ENCODE results near the gene TBR1.

TBR1 gene

DNA sequence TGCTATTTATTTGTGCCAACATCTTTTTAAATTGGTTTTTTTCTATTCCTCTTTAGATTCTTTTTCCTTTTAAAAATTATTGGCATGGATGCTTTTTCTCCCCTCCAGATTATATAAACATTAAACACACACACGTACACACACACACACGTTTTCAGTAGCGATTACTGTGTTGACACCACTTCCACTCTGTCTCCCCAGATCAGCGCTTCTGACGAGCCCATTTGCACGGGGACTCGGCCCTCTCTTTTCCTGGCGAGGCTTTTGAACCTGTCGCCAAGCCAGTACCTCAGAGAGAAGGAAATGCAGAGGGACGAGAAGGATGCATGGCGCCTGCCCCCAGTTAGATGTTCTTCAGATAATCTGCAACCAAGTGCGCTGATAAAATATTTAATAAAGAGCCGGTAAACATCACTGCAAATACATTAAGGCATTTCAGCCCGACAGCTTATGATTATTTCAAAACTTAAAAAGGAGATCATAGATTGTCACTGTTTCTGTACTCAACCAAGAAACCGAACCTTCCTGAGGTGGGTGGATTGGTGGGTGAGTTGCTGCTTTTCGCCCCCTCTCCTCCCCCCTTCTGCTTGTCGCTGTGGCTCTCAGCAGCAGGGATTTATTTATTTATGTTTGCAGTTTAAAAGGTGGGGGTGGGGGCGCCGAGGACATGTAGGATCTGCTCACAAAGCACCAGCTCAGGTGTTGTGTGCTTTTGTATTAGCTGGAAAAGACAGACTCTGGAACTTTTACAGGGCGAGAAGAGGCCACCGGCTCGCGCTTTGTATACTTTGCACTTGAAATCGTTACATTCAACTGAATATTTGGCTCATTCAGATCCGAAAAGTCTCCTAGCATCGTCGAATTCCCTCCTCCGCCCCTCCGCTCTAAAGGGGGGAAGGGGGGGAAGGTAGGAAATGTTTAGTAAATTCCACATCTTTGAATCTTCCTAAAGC is 787 bp upstream of the TBR1 start:
- no peak for DNase-seq (ENCODE audit: low spot score)

- no peak for DNase-seq (ENCODE audit: low spot score)
These were observed 776 bp downstream of the TBR1 start for GRCh38 chr2:161416708-161417437.

- no peak for DNase-seq (ENCODE audit: low spot score)
These were observed 1.6 kb downstream of the TBR1 start for GRCh38 chr2:161417438-161418274.

DNA sequence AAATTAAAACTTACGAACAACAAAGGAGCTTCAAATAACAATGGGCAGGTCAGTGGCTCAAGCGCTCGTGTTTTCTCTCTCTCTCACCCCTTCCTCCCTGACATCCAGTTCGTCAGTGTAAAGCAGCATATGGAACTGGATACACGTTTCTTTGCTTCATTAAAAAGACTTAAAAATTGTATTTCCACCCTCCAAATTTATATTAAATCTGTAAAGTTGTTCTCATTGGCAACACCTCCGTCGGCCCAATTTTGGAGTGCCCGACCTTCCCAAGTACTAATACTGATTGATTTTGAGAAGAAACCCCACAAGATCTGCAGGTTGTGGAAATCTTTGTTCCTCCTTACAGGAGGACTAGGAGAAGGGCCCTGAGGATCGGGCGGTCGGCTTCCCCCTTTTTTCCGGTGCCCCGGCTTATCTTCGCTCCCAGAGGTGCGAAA is 2.2 kb downstream of the TBR1 start:
- DNase-seq (ENCODE audit: low spot score), result no peak

DNA sequence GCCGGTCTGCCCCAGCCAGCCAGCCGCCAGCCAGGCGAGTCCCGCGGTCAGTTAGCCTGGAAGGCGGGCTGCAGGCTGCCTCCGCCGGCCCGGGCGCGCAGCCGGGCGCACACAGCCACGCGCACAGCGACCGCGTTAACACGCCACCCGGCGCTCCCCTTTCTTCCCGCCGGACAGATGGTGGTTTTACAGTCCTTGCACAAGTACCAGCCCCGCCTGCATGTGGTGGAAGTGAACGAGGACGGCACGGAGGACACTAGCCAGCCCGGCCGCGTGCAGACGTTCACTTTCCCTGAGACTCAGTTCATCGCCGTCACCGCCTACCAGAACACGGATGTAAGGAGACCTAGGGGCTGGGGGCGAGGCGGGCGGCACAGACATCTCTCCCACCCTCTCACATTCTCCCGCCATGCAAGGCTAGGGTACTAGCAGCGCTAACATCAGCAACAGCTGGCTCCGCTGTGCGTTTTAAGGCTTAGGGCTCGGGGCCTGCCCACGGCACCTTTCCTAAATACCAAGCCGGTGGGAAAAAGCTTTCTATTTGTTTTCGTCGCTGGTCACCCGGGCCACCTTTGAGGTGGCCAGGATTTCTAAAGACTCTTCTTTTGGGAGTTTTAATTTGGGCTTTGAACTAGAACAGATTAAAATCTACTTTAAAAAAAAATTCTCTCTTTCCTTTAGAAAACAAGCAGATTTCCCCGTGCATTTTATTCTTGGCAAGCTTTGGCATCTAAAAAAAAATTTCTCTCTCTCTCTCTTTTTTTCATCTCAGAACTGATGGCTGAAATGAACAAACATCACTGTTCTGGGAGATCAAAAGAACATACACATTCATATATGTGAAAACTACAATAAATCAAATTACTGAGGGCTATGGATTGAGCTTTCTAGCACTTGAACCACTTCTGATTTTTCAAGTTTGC is 2.9 kb downstream of the TBR1 start:
- no peak for DNase-seq (ENCODE audit: low spot score)

DNA sequence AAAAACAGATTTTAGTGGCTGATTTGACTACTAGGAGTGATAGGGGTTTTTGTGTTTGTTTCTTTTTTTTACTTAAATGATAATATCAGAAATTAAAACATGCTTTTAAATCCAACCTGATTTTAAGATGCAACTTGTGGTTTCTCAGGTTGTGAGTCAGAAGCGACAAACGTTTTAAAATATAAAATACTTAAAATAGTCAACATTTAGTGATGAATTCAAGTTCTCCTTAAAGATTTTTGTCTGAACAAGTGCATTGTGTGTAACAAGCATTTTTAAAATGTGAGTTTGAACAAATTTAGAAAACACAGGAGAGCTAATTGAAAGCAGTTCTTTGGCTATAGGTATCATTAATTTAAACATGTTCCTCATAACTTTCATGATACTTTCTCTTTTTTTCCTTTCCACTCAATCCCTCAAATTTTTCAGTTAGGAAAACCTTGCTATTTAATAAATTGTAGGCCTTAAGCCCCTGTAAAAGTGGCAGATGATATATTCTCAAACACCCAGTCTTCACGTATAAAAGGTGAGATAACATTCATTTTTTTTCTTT is 3.6 kb downstream of the TBR1 start:
- DNase-seq (ENCODE audit: low spot score), result no peak

GRCh38 chr2:161420406-161421074 is 4.4 kb downstream of the TBR1 start:
- DNase-seq (ENCODE audit: low spot score), result no peak

GRCh38 chr2:161421686-161422085 is 5.6 kb downstream of the TBR1 start:
- no peak for DNase-seq (ENCODE audit: low spot score)

DNA sequence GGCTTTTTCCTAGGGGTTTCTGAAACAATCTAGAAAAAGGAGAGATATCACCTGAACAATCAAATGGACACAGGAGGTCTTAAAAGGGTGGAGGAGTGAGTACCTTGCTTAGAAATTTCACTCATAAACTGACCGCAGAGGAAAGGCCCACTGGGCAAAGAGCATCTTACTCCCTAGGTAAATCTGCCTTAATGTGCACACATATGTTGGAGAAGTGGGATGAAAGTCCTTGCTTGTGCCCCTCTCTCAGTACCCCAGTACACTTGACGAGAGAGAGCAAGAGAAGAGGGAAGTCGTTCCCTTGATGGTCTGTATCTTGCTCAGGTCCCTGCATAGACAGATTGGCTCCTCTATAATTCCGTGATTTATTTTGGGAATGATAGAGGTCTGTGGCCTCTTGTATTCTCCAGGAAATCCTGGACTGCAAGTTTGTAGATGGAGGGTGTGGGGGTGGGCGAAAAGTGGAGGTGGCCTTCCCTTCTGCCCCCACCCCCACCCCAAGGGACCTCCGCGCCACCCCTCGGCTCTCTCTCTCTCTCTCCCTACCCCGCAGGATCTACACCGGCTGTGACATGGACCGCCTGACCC is 6.8 kb downstream of the TBR1 start:
- DNase-seq (ENCODE audit: low spot score), result no peak

DNA sequence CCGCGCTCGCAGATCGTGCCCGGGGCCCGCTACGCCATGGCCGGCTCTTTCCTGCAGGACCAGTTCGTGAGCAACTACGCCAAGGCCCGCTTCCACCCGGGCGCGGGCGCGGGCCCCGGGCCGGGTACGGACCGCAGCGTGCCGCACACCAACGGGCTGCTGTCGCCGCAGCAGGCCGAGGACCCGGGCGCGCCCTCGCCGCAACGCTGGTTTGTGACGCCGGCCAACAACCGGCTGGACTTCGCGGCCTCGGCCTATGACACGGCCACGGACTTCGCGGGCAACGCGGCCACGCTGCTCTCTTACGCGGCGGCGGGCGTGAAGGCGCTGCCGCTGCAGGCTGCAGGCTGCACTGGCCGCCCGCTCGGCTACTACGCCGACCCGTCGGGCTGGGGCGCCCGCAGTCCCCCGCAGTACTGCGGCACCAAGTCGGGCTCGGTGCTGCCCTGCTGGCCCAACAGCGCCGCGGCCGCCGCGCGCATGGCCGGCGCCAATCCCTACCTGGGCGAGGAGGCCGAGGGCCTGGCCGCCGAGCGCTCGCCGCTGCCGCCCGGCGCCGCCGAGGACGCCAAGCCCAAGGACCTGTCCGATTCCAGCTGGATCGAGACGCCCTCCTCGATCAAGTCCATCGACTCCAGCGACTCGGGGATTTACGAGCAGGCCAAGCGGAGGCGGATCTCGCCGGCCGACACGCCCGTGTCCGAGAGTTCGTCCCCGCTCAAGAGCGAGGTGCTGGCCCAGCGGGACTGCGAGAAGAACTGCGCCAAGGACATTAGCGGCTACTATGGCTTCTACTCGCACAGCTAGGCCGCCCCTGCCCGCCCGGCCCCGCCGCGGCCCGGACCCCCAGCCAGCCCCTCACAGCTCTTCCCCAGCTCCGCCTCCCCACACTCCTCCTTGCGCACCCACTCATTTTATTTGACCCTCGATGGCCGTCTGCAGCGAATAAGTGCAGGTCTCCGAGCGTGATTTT is 7.6 kb downstream of the TBR1 start:
- no peak for DNase-seq (ENCODE audit: low spot score)

DNA sequence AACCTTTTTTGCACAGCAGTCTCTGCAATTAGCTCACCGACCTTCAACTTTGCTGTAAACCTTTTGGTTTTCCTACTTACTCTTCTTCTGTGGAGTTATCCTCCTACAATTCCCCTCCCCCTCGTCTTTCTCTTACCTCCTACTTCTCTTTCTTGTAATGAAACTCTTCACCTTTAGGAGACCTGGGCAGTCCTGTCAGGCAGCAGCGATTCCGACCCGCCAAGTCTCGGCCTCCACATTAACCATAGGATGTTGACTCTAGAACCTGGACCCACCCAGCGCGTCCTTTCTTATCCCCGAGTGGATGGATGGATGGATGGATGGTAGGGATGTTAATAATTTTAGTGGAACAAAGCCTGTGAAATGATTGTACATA is 8.3 kb downstream of the TBR1 start:
- DNase-seq (ENCODE audit: low spot score), result no peak

DNA sequence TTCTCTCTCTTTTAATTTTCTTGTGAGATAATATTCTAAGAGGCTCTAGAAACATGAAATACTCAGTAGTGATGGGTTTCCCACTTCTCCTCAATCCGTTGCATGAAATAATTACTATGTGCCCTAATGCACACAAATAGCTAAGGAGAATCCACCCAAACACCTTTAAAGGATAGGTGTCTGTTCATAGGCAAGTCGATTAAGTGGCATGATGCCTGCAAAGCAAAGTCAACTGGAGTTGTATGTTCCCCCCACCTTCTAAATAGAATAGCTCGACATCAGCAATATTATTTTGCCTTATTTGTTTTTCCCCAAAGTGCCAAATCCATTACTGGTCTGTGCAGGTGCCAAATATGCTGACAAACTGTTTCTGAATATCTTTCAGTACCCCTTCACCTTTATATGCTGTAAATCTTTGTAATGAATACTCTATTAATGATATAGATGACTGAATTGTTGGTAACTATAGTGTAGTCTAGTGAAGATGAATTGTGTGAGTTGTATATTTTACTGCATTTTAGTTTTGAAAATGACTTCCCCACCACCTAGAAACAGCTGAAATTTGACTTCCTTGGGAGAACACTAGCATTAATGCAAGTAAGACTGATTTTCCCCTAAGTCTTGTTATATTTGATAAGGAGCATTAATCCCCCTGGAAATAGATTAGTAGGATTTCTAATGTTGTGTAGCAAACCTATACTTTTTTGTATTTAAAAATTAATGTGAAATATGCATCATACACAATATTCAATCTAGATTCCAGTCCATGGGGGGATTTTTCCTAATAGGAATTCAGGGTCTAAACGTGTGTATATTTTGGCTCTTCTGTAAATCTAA is 9.0 kb downstream of the TBR1 start:
- DNase-seq (ENCODE audit: low spot score), result no peak

GRCh38 chr2:161425728-161426454 is 9.8 kb downstream of the TBR1 start:
- no peak for DNase-seq (ENCODE audit: low spot score)

GRCh38 chr2:161426455-161426921 is 10.4 kb downstream of the TBR1 start:
- no peak for DNase-seq (ENCODE audit: low spot score)

DNA sequence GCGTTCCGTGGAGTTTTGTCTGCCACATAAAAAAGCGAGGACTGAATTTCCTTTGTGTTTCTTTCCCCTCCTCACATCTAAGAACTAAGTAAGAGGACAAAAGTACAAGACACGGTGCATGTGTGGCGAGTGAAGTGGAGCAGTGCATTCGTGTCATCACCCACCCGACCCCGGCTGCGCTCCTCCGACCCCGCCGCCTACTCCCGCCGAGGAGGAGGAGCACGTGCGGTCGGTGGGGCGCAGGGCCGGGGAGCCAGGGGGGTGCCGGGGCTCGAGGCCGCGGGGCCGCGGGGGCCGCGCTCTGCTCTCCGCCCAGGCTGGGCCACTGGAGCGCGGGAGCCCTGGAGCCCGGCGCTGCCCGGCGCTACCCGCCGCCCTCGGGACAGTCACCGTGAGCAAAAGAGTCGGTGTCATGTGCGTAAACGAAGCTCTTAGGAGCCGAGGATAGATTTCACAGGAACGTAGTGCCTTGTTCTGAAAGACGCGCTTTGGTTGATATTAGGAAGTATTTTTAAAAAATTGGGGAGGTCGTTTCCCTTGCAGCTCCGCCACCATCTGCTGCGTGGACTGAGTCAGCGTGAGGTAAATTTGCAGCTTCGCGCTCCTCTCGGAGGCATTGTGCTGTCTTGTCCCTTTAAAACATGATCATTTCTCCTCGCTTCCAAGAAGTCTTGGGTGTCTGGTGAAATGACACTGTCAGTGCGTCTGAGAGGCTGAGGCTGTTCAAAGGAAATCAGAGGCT is 11.0 kb downstream of the TBR1 start:
- no peak for DNase-seq (ENCODE audit: low spot score)
